ENCODE results near the gene PSMB7.
A peak's percentile ranks its signal among the peaks of the same experiment; 100 is the strongest.

PSMB7 gene

GRCh38 chr9:124355941-124356744 is 59.1 kb downstream of the PSMB7 start:
- DNase-seq = no peak

- no peak for DNase-seq
Observed at GRCh38 chr9:124355039-124355940, 60.0 kb downstream of the PSMB7 start.

- DNase-seq = no peak
Observed at GRCh38 chr9:124354346-124355038, 60.8 kb downstream of the PSMB7 start.

GRCh38 chr9:124353811-124354274 is 61.4 kb downstream of the PSMB7 start:
- no peak for DNase-seq

- no peak for DNase-seq
Observed at GRCh38 chr9:124353166-124353768, 62.0 kb downstream of the PSMB7 start.

- DNase-seq = no peak
Observed at GRCh38 chr9:124352616-124353015, 62.6 kb downstream of the PSMB7 start.

GRCh38 chr9:124351672-124352468 is 63.4 kb downstream of the PSMB7 start:
- no peak for DNase-seq

- no peak for DNase-seq
Observed at GRCh38 chr9:124350494-124351263, 64.6 kb downstream of the PSMB7 start.

- DNase-seq = no peak
Observed at GRCh38 chr9:124349675-124350493, 65.4 kb downstream of the PSMB7 start.

- no peak for DNase-seq
Observed at GRCh38 chr9:124349267-124349666, 66.0 kb downstream of the PSMB7 start.

- DNase-seq = no peak
Observed at GRCh38 chr9:124348831-124349230, 66.4 kb downstream of the PSMB7 start.

GRCh38 chr9:124348363-124348762 is 66.9 kb downstream of the PSMB7 start:
- DNase-seq = no peak

- no peak for DNase-seq
Observed at GRCh38 chr9:124347968-124348358, 67.3 kb downstream of the PSMB7 start.

- no peak for DNase-seq
Observed at GRCh38 chr9:124347206-124347967, 67.9 kb downstream of the PSMB7 start.

GRCh38 chr9:124346347-124347163 is 68.7 kb downstream of the PSMB7 start:
- DNase-seq = no peak

GRCh38 chr9:124345751-124346281 is 69.4 kb downstream of the PSMB7 start:
- peak; percentile 56 for DNase-seq

GRCh38 chr9:124345063-124345462 is 70.2 kb downstream of the PSMB7 start:
- no peak for DNase-seq

Data from NCI-H82 (cell line).